Prostate gland (tissue), 2 donors: Measurements from ENCODE around the gene PATL2.

ENCODE experiments used
- CTCF ChIP-seq, 4 experiments: fragments of 200-600 bp in 2 of 4; fragments of 450-650 bp in 2 of 4; sonication (generic) in 2 of 4; IDR thresholded peaks; 1 replicate in 3 of 4; 2 replicates in 1 of 4; pipeline ENCODE4 v1.5.1; 2016 to 2019; ENCODE audit warnings: antibody characterized with exemption in 4 of 4, mild to moderate bottlenecking in 2 of 4, moderate library complexity in 2 of 4
- POLR2A ChIP-seq: fragments of 450-650 bp; IDR thresholded peaks from one replicate; pipeline ENCODE4 v1.6.1; 2016; ENCODE audit warnings: antibody characterized with exemption, mild to moderate bottlenecking

GRCh38 chr15:44710236-44711095, 657 bp downstream of the PATL2 start:
- peak in 2 of 4 experiments; percentile 10 to 20 for TF ChIP-seq CTCF (IDR thresholded peaks at IDR 0.05)
- no peak for TF ChIP-seq POLR2A
